Suprapubic skin (tissue), 4 donors: Measurements from ENCODE around the gene MARCHF5.

Experiments used
- POLR2A ChIP-seq, 2 donors: fragments of 450-650 bp; IDR thresholded peaks; one replicate each; pipeline ENCODE4 v1.6.1; 2017; ENCODE audit warnings: antibody characterized with exemption in 2 of 2, mild to moderate bottlenecking in 2 of 2, moderate library complexity in 2 of 2
- POLR2AphosphoS5 ChIP-seq, 3 donors: sonication (generic); formaldehyde crosslinking; IDR thresholded peaks; one replicate each; pipeline ENCODE4 v1.6.1; 2017; ENCODE audit warnings: antibody characterized with exemption in 3 of 3
- TF ChIP-seq, protein P1 (sequence below), 2 donors: fragments of 200-600 bp in 1 of 2; fragments of 450-650 bp in 1 of 2; sonication (generic) in 1 of 2; IDR thresholded peaks; one replicate each; pipeline ENCODE4 v1.5.1; 2016 to 2019; ENCODE audit warnings: antibody characterized with exemption in 2 of 2, mild to moderate bottlenecking in 1 of 2, moderate library complexity in 1 of 2

DNA sequence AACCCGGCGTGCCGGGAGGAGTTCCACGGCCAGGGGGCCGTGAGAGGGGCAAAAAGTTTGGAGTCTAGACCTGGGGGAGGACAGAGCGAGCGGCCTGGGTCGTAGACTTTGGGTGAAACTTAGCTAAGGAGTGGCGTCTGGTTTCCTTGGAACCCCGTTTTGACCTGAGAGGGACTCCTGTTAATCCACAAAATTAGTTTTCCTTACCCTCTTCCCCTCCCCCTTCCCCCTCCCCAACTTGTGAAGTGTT, 574 bp downstream of the MARCHF5 start:
- TF ChIP-seq, protein P1, sequence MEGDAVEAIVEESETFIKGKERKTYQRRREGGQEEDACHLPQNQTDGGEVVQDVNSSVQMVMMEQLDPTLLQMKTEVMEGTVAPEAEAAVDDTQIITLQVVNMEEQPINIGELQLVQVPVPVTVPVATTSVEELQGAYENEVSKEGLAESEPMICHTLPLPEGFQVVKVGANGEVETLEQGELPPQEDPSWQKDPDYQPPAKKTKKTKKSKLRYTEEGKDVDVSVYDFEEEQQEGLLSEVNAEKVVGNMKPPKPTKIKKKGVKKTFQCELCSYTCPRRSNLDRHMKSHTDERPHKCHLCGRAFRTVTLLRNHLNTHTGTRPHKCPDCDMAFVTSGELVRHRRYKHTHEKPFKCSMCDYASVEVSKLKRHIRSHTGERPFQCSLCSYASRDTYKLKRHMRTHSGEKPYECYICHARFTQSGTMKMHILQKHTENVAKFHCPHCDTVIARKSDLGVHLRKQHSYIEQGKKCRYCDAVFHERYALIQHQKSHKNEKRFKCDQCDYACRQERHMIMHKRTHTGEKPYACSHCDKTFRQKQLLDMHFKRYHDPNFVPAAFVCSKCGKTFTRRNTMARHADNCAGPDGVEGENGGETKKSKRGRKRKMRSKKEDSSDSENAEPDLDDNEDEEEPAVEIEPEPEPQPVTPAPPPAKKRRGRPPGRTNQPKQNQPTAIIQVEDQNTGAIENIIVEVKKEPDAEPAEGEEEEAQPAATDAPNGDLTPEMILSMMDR (IDR thresholded peaks at IDR 0.05), result no peak
- TF ChIP-seq POLR2A (IDR thresholded peaks at IDR 0.05) (no peak), POLR2AphosphoS5 (IDR thresholded peaks at IDR 0.05) (no peak)
